NCI-H748 (cell line): ENCODE data around the gene MIEN1.
"Not testable (repeated sequence)": the region's sequence is repeated elsewhere in the genome, so short reads cannot be mapped to it uniquely, and the experiment has no call there.

Experiments used
- DNase-seq: peaks from one replicate; lab custom pipeline; 2025; ENCODE audit not compliant: unreplicated experiment; lab: John Stamatoyannopoulos, UW

MIEN1 gene

GRCh38 chr17:39730095-39730921 lies at the start of gene MIEN1:
MIEN1 (minus strand) TSS chr17:39730532; CDS start chr17:39730495, 37 bp downstream.
- DNase-seq = peak; percentile 81

- no peak for DNase-seq
Measured at GRCh38 chr17:39777534-39778365, 47.4 kb upstream of the MIEN1 start.

- no peak for DNase-seq
Measured at GRCh38 chr17:39776252-39776651, 45.9 kb upstream of the MIEN1 start.

GRCh38 chr17:39775031-39775430 lies 44.7 kb upstream of the MIEN1 start:
- no peak for DNase-seq

GRCh38 chr17:39774047-39774446 lies 43.7 kb upstream of the MIEN1 start:
- DNase-seq = no peak

- no peak for DNase-seq
Measured at GRCh38 chr17:39772987-39773934, 42.9 kb upstream of the MIEN1 start.

- DNase-seq = no peak
Measured at GRCh38 chr17:39772415-39772814, 42.1 kb upstream of the MIEN1 start.

- DNase-seq = peak; percentile 73
Measured at GRCh38 chr17:39769974-39770587, 39.7 kb upstream of the MIEN1 start.

GRCh38 chr17:39767147-39767546 lies 36.8 kb upstream of the MIEN1 start:
- no peak for DNase-seq

GRCh38 chr17:39765766-39766165 lies 35.4 kb upstream of the MIEN1 start:
- DNase-seq = no peak

GRCh38 chr17:39765175-39765574 lies 34.8 kb upstream of the MIEN1 start:
- no peak for DNase-seq

- not testable (repeated sequence) for DNase-seq
Measured at GRCh38 chr17:39764171-39764570, 33.8 kb upstream of the MIEN1 start.

GRCh38 chr17:39763051-39763820 lies 32.9 kb upstream of the MIEN1 start:
- DNase-seq = no peak

GRCh38 chr17:39761861-39762496 lies 31.6 kb upstream of the MIEN1 start:
- no peak for DNase-seq

GRCh38 chr17:39759204-39759603 lies 28.9 kb upstream of the MIEN1 start:
- no peak for DNase-seq

GRCh38 chr17:39757931-39758873 lies 27.9 kb upstream of the MIEN1 start:
- no peak for DNase-seq

GRCh38 chr17:39757176-39757662 lies 26.9 kb upstream of the MIEN1 start:
- DNase-seq = no peak
